NCI-H82 treated with DMSO at 0.1 percent for 48 hours (cell line): ENCODE data around the gene CDH13.

Experiments
- DNase-seq: peaks from one replicate; lab custom pipeline; 2025; ENCODE audit not compliant: unreplicated experiment; lab: John Stamatoyannopoulos, UW

The CDH13 gene

GRCh38 chr16:83843657-83844056 lies 1216.9 kb downstream of the CDH13 start:
- DNase-seq, result no peak

DNA sequence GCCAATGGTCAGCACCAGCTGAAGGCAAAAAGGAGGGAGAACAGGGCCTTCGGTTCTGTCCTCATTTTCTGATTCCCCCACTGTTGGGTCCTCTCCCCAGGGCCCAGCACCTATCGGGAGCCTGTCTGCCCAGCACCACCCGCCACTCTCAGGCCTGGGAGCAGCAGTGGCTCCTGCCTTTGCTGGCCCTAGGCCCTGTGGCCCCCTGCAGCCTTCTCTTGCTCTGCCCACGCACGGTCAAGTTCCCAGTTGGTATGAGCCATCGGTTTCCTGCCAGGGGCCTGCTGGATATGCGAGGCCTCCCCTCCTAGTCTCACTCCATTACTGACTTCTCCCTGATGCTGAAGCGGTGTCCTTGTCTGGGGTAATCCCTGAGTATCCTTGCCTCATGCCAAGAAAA lies 1218.5 kb downstream of the CDH13 start:
- DNase-seq, result no peak

DNA sequence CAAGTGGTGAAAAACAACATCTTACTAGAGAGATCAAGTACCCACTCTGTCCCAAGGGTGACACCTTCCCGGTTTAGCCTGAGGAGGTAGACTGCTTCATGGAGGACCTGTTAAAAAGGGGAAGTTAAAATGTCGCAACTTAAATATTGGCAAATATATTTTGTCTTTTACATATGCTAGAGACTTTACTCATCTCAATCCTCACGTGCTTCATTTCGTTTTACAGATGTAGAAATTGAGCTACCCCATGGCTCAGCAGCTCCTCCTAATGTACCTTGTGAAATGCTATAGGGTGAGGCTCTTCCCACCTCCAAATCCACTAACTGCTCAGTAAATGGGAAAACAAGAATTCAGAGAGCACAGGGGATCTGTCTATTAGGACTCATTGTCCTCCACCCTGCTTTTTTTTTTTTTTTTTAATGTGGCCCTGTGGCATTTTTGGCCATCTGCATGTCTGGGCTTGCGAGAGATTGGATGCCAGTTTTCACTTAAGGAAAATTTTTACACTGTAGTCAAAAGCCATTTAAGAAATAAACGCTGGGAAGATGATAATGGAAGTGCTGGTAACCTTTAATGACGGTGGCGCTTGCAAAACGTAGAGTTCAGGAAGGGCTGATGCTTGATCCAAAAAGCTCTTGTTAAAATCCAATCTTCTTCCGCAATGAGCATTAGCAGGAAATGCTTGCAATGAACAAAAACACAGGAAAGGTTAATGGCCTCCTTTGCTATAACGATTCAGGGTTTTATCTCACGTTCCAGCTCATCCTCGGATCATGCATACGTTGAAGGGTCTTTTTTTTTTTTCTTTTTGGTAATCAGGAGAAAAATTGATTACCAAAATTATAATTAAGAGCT lies 1220.8 kb downstream of the CDH13 start:
- DNase-seq, result no peak

DNA sequence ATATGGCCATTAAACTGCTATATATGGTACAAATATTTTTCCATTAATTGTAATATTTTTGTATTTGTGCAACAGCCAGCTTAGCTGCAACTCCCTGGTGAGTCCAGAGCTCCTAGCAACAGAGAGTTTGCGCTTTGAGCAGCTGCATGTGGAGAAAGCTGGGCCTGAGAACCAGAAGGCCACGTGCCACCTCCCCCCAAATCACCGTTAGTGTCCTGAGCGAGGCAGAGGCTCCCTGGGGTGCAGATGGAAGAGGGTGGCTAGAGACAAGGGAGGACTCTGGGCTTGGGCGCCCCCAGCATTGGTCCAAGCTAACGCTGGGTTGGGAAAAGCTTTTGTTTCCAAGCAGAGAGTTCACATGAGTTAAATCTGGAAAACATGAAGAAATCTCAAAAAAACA lies 1222.7 kb downstream of the CDH13 start:
- no peak for DNase-seq
